DOHH2 (cell line): ENCODE results near the gene SCN8A.

Experiments used
- EZH2phosphoT487 ChIP-seq: fragments of 200-600 bp; sonication (generic); IDR thresholded peaks from 2 replicates; pipeline ENCODE4 v1.6.1; 2017; ENCODE audit warnings: borderline replicate concordance, mild to moderate bottlenecking, antibody characterized with exemption, low read length, moderate library complexity, mixed read lengths
- TF ChIP-seq, protein P1 (sequence below): fragments of 200-600 bp; sonication (generic); IDR thresholded peaks from one replicate; pipeline ENCODE4 v1.5.1; 2014; ENCODE audit warnings: antibody characterized with exemption, mild to moderate bottlenecking, low read depth, low read length; ENCODE audit not compliant: poor library complexity, severe bottlenecking

DNA sequence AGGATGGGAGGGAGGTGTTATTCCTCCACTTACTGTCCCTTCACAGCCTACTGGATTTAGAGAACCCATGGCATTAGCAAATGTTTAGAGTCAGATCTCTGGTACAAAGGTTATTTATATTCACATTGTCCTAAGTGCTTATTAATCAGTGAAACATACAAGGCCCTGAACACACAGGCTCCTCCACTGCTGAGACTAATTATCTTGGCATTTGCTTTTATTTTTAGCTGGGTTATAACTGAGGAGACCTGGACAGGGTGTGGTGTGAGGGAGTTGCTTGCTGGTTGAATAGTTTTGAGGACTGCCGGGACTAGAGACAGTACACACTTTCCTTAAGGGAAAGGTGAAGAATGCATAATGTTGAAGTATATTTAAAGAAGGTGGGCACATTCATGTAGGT lies 180.0 kb downstream of the SCN8A start:
- TF ChIP-seq, protein P1, sequence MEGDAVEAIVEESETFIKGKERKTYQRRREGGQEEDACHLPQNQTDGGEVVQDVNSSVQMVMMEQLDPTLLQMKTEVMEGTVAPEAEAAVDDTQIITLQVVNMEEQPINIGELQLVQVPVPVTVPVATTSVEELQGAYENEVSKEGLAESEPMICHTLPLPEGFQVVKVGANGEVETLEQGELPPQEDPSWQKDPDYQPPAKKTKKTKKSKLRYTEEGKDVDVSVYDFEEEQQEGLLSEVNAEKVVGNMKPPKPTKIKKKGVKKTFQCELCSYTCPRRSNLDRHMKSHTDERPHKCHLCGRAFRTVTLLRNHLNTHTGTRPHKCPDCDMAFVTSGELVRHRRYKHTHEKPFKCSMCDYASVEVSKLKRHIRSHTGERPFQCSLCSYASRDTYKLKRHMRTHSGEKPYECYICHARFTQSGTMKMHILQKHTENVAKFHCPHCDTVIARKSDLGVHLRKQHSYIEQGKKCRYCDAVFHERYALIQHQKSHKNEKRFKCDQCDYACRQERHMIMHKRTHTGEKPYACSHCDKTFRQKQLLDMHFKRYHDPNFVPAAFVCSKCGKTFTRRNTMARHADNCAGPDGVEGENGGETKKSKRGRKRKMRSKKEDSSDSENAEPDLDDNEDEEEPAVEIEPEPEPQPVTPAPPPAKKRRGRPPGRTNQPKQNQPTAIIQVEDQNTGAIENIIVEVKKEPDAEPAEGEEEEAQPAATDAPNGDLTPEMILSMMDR, result no peak
- TF ChIP-seq EZH2phosphoT487, result no peak
